Measurements from ENCODE around the gene FRY.
"Not testable (repeated sequence)": the region's sequence is repeated elsewhere in the genome, so short reads cannot be mapped to it uniquely, and the experiment has no call there.

Gene FRY

DNA sequence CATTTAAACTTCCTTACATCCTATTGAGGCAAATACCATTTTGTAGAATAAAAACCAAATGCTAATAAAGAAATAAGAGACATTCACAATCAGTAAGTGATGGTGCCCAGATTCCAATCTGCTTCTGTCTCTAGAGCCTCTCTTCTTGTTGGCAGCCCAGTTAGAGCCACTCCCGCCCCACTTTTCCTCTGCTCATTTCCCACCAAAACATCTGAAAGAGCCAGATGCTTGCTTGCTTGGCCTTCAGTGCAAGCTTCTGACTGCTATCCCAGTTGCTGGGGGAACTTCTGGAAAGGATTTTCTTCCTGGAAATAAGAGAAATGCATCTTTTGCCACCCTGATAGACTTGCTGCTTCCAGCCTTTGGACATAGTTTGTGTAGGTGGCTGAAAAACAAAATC is 12.9 kb downstream of the FRY start:
- no peak for DNase-seq

GRCh38 chr13:32045537-32045936 is 14.0 kb downstream of the FRY start:
- no peak for DNase-seq

DNA sequence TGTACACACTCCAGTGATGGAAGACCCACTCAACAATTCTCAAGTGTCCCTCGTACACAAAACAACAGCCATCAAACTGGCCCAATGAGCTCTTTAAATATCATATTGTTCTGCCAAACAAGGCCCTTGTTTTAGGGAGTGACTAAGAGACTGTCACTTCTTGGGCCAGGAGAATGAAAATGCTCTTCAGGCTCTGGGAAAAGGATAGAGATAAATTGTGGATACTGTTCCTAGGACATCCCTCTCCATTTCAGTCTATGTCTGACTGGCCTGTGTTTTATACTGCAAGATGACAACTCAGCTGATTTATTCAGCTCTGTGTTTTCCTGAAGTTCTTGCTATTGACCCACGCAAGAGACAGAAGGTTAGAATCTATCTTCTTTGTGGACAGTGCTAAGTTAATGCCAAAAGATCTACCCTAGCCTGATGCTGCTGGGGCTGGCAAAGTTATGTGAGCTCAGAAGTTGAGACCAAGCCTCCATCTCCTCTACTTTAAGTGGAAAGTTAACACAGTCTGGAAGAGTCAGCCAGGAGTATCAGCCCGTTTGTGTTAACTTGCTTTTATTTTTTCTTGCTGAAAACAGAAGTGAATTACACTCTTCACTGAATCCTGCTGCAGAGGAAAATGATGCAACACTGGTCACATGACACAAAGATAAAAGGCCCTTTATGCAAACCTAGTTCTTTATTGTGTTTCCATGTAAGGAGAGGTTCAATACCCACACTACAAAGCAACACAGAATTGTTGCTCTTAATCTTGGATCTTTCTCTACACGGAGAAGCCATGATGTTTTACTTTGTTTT is 14.6 kb downstream of the FRY start:
- no peak for DNase-seq

GRCh38 chr13:32047088-32047487 is 15.5 kb downstream of the FRY start:
- no peak for DNase-seq

- DNase-seq: no peak
These were observed 16.2 kb downstream of the FRY start for GRCh38 chr13:32047793-32048192.

DNA sequence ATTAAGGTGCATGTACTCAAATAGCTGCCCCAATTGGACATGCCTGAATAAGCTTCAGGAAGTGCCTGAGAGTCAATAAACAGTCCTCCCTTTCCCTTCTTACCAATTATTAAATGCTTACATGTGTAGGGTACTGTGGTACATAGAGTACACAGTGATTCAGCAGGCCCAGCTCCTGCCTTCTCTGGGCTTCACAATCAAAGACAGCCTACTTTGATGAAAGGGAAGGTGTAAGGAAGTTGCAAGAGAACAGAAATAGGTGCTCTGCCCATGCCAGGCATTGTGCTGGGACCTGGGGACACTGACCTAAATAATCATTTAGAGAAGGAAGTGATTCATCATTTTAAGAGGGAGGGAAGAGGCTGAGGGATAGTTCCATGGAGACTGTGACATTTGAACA is 17.2 kb downstream of the FRY start:
- DNase-seq: no peak

- DNase-seq: no peak
These were observed 19.6 kb downstream of the FRY start for GRCh38 chr13:32051156-32051555.

DNA sequence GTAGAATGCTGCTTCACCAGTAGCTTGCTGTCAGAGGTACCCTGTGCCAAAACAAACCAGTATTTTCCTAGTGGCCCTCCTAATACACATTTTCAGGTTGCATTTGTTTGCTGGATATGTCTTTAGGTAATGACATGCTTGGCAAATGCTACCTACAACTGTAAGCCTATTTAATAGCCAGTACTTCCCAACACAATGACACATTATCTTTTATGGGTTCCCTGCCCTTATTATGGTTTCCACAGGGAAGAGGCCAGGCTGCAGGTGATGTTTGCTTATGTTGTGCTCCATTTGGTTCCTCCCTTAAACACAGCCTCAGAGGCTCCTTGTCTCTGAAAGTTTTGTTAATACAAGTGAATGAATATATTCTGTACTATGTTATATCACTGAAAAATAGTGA is 24.7 kb downstream of the FRY start:
- peak; percentile 19 for DNase-seq

DNA sequence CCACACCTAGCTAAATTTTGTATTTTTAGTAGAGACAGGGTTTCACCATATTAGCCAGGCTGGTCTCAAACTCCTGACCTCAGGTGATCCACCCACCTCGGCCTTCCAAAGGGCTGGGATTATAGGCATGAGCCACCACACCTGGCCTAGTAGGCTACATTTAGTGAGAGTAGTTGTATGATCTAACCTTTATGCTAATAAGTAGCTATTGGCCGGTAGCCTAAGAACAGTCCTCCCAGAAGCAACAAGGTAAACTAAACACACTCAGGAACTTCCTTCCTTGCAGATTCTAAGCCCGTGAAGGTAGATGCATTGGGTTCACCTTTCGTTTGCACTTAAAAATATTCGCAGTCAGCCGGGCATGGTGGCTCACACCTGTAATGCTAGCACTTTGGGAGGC is 25.8 kb downstream of the FRY start:
- not testable (repeated sequence) for DNase-seq

- DNase-seq: no peak
These were observed 28.0 kb downstream of the FRY start for GRCh38 chr13:32059511-32059984.

GRCh38 chr13:32060401-32060878 is 28.9 kb downstream of the FRY start:
- no peak for DNase-seq

GRCh38 chr13:32063619-32064233 is 32.2 kb downstream of the FRY start:
- DNase-seq: no peak

GRCh38 chr13:32067149-32067961 is 35.8 kb downstream of the FRY start:
- DNase-seq: no peak

DNA sequence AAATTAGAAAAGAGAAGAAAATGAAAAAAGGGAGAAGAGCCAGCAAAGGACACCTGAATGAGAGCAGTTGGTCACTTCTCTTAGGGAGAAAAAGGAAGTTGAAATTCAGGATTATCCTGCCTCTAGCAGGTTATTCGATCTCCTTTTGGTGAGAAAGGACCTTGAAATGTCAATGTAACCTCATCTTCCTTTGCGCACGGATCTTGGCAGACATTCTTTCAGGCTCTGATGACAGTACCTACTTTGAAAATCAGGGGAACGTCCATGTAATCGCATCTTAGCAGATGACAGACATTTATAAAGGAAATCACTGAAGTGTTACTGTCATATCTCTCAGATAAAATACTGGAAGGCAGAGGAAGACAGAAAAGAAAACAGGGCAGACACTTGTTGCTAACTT is 36.7 kb downstream of the FRY start:
- no peak for DNase-seq

DNA sequence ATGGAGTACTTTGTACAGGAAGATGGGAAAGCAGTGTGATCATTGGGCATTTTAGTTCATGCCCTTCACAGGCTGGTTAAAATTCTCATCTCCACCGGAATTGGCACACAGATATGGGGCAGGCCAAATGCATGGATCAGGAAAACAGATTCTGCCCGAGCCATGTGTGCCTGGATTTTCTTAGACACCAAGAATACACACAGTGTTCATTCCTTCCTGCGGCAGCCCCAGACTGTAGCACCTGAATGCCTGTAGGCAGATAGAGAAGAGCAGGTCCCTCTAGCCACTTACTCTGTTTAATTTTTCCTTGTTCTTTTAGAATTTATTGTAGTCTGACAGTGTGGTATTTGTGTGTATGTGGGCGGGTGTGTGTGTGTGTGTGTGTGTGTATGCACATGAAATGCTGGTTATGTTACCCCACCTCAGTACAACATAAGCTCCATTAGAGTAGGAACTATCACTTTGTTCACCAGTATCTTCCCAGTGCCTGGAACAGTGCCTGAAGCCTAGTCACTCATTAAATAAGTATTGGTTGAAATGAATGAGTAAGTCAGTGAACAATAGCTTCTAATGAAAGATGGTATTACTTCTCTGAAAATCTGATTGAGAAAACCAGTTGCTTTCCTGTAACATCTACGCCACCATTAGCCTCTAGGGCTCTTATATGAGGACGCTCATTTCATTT is 41.7 kb downstream of the FRY start:
- DNase-seq: no peak

GRCh38 chr13:32075170-32075851 is 43.7 kb downstream of the FRY start:
- no peak for DNase-seq

GRCh38 chr13:32079587-32079986 is 48.0 kb downstream of the FRY start:
- DNase-seq: no peak

GRCh38 chr13:32080328-32080744 is 48.8 kb downstream of the FRY start:
- DNase-seq: no peak

DNA sequence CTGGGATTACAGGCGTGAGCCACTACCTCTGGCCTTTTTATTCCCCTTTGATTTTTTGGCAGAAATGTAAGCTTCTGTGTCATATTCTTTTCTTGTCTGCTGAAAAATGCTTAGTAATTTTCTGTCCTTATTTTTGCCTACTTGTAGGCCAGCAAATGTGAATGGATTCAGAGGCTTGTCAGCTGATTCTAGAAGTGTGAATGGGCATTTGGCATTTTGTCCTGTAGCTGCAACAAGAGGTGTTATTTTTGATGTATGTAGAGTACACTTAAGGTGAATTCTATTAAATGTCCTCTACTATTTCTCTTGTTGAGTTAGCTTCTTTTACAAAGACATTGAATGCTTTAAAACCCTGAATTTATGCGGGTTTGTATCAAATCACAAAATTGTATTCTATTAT is 50.0 kb downstream of the FRY start:
- no peak for DNase-seq

DNA sequence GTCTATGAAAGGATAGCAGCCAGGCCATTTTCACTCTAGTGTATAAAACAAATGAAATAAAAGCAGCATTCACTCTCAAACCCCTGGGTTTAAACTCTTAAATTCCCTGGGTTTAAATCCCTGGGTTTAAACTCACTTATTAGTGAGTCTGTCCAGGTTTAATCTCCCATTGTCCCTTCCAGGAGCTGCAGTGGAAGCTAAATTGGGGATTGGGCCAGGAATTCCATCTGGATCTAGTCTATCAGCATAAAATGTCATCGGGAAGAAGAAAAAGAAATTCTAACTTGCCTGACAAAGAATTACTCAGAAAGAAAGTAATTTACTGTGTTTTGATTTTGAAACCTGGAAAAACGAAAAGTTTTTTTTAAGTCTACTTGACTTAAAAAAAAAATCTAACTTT is 54.8 kb downstream of the FRY start:
- DNase-seq: no peak

- no peak for DNase-seq
These were observed 55.3 kb downstream of the FRY start for GRCh38 chr13:32086791-32087441.
